Subcutaneous abdominal adipose tissue (tissue), 5 donors: ENCODE measurements around the gene INF2.
"Not testable (repeated sequence)": the region's sequence is repeated elsewhere in the genome, so short reads cannot be mapped to it uniquely, and the experiment has no call there.

Experiments
- H3K27ac ChIP-seq: one replicate; pipeline ENCODE4 v1.7.0; 2013; ENCODE audit warnings: low read depth, mild to moderate bottlenecking, inconsistent platforms, low read length, moderate library complexity
- H3K27me3 ChIP-seq, 5 donors: one replicate each; pipeline ENCODE4 v1.7.0; 2013; ENCODE audit warnings: low read length in 5 of 5, inconsistent platforms in 1 of 5; ENCODE audit not compliant: control insufficient read depth in 5 of 5, insufficient read depth in 4 of 5
- H3K36me3 ChIP-seq, 5 donors: one replicate each; pipeline ENCODE4 v1.7.0; 2013; ENCODE audit warnings: low read length in 5 of 5; ENCODE audit not compliant: control insufficient read depth in 5 of 5, insufficient read depth in 5 of 5
- H3K4me1 ChIP-seq, 5 donors: one replicate each; pipeline ENCODE4 v1.7.0; 2013; ENCODE audit warnings: low read length in 5 of 5, mild to moderate bottlenecking in 3 of 5, moderate library complexity in 1 of 5; ENCODE audit not compliant: control insufficient read depth in 5 of 5, insufficient read depth in 5 of 5
- H3K4me3 ChIP-seq, 5 donors: one replicate each; pipeline ENCODE4 v1.7.0; 2013; ENCODE audit warnings: low read length in 5 of 5, low read depth in 1 of 5
- H3K9ac ChIP-seq, 5 donors: one replicate each; pipeline ENCODE4 v1.7.0; 2013; ENCODE audit warnings: low read length in 5 of 5, mild to moderate bottlenecking in 4 of 5, moderate library complexity in 3 of 5
- H3K9me3 ChIP-seq, 5 donors: one replicate each; pipeline ENCODE4 v1.7.0; 2013; ENCODE audit warnings: low read length in 5 of 5; ENCODE audit not compliant: control insufficient read depth in 5 of 5
- donor health status: healthy.
- donor health status: healthy.
- donor health status: healthy.
- donor health status: healthy.
- donor health status: healthy.

Gene INF2

DNA sequence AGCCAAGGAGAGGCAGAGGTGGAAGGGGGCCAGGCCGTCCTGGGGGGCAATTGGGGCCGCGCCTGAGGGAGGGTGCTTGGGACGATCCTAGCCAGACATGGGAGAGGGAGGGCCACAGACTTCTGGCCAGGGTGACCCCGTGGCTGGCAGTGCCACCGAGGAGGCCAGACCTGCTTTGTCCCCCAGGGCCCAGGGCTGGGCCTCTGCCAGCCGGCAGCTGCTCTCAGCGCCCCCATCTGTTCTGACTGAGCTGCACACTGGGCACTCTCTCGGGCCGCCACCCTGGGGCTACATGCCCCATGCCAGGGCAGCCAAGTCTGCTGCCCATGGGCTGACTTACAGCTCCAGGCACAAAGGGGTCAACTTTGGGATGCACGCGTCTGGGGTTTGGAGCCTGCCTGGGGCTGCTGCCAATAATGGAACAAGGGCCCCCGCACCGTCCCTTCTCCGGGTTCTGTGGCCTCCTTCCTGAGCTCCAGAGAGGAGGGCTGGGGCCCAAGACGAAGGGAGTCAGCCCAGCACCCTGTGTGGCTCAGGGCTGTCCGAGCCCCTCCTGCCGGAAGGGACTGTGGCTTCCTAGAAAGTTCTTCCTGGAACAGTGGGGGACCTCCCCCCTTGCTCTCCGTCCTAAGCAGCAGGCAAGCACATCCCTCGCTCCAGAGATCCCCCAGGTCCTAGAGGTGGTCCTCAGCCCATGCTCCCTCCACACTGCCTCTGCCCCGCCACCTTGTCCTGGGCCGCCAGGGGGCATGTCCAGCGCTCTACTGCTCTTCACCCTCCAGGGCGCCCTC, 35.8 kb downstream of the INF2 start:
- peaks cover 0 to 51% (median 36%) of the 10 kb centered on the region in 5 donors for H3K4me1 ChIP-seq
- peak overlapping the region; percentile 46 for H3K27ac ChIP-seq
- H3K9ac ChIP-seq: peak overlapping the region in 3 of 5 donors; percentile 47 to 72 (median 57)
- H3K36me3 ChIP-seq: peaks cover 0 to 16% (median 10%) of the 10 kb centered on the region in 5 donors
- peak overlapping the region in 4 of 5 donors; percentile 27 to 78 (median 63) for H3K4me3 ChIP-seq
- H3K27me3 ChIP-seq: no peaks in the 10 kb centered on the region
- H3K9me3 ChIP-seq: no peaks in the 10 kb centered on the region

DNA sequence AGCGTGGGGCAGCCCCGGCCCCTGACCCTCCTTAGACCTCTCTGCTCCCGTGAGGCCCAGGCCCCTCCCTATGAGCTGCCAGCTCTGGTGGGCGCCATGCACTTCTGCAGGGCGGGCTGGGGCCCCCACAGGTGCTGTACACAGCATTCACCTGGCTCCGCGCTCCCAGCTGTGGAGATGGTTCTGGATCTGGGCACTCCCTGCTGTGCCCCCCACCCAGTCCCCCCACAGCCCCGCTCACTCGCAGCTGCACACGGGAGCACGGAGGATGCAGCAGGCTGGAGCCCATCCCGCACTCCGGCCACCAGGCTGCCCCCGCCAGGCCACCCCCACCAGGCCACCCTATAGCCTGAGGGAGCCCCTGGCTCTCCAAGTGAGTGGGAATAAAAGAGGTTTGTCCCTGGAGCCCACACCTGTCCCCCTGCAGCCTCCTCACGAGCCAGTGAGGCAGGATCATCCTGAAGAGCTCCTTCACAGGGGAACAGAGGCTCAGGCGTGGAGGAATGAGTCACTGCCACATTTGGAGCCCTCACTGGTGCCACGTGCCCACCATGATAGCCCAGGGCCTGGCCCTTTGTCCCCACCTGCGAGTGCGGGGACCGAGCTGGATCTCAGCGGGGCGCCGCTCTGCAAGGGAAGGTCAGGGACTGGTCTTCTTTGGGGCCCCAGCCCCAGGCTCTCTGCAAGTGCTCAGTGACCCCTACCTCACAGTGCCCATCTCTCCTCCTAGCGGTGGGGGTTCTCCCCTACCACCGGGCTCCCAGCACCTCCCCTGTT, 36.5 kb downstream of the INF2 start:
- H3K4me1 ChIP-seq: peaks cover 0 to 52% (median 36%) of the 10 kb centered on the region in 5 donors

DNA sequence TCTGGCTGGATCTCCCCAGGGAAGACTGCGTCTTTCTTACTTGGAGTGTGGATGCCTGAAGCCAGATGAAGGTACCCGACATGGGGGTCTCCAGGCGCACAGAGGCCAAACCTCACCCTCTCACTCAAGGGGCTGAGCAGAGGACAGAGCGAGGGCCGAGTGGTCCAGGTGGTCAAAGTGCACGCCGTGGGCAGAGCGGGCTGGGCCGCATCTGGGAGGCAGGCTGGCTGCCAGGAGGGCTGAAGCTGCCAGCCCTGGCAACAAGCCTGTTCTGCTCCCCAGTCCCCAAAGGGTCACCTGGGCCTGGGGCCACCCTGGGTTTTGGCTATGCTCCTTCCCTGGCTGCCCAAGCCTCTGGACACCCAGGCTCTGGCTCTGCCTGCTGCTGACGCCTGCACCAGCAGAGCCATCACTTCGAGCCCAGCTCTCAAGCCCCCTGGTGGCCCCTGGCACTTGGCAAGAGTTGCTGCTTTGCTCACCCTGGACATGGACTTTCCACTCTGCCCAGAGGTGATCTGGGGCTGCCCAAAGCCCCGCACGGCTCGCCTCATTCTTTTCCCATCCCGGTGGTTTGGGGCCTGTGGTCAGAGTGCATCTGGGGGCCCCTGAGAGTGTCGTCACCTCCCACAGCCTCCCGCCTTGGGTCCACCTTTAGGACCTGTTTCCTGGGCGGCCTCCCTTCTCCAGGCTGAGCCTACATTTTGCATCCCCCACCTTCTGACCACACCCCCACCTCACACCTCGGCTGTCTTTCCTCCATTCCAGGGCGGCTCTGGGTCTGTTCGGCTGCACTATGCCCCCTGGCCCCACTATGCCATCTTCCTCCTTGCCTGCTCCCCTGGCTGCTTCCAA, 37.4 kb downstream of the INF2 start:
- H3K36me3 ChIP-seq: peaks cover 0 to 2% (median under 1%) of the 10 kb centered on the region in 5 donors
- no peak overlapping the region for H3K4me3 ChIP-seq
- H3K27me3 ChIP-seq: no peaks in the 10 kb centered on the region
- no peaks in the 10 kb centered on the region for H3K9me3 ChIP-seq
- no peak overlapping the region for H3K9ac ChIP-seq
- H3K4me1 ChIP-seq: peaks cover 0 to 61% (median 36%) of the 10 kb centered on the region in 5 donors
- H3K27ac ChIP-seq: no peak overlapping the region

More for the DNA sequence above, 36.5 kb downstream of the INF2 start:
- Histone ChIP-seq H3K4me3 (peak overlapping the region in 2 of 5 donors; percentile 65 to 78), H3K27ac (no peak overlapping the region), H3K9me3 (no peaks in the 10 kb centered on the region), H3K9ac (no peak overlapping the region), H3K36me3 (peaks cover 0 to 10% (median 9%) of the 10 kb centered on the region in 5 donors), H3K27me3 (no peaks in the 10 kb centered on the region)

DNA sequence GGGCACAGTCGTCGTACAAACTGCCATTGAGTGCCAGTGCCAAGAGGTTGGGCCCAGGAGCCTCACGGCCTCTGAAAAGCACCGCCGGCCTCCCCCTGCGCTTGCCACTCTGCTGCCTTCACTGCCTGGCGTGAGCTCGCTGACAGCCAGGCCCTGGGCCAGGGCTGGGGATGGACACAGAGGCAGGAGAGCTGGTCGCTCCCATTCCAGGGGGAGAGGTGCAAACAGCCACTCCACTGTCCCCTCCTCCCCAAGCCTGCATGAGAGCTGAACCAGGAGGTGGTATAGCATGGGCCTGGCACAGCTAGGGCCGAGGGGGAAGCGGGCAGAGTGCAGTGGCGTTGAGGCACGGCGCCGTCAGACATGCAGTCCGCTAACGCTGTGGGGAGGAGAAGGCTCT, 39.2 kb downstream of the INF2 start:
- H3K9ac ChIP-seq: no peak overlapping the region
- no peak overlapping the region for H3K4me3 ChIP-seq
- no peaks in the 10 kb centered on the region for H3K36me3 ChIP-seq
- no peaks in the 10 kb centered on the region for H3K9me3 ChIP-seq
- no peaks in the 10 kb centered on the region for H3K27me3 ChIP-seq
- H3K27ac ChIP-seq: no peak overlapping the region
- H3K4me1 ChIP-seq: peaks cover 0 to 55% (median 36%) of the 10 kb centered on the region in 5 donors

DNA sequence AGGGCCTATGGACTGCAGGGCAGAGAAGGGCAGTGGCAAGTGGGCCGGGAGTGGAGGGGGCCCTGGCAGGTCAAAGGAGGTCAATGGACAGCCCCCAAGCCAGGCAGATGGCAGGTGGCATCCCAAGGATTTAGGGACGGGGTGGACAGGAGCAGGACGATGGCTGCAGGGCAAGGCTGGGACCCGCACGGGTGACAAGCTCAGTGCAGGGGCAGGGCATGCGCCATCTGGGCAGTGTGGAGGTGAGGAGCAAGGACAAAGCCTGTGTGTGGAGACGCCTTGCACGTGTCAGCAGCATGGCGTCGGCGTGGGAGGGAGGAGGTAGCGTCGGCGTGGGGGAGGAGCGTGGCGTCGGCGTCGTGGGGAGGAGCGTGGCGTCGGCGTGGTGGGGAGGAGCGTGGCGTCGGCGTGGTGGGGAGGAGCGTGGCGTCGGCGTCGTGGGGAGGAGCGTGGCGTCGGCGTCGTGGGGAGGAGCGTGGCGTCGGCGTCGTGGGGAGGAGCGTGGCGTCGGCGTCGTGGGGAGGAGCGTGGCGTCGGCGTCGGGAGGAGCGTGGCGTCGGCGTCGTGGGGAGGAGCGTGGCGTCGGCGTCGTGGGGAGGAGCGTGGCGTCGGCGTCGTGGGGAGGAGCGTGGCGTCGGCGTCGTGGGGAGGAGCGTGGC, 39.9 kb downstream of the INF2 start:
- H3K4me1 ChIP-seq: peaks cover 0 to 59% (median 33%) of the 10 kb centered on the region in 5 donors
- not testable (repeated sequence) for H3K36me3 ChIP-seq, H3K9ac ChIP-seq, H3K27ac ChIP-seq, H3K4me3 ChIP-seq, H3K9me3 ChIP-seq, H3K27me3 ChIP-seq

DNA sequence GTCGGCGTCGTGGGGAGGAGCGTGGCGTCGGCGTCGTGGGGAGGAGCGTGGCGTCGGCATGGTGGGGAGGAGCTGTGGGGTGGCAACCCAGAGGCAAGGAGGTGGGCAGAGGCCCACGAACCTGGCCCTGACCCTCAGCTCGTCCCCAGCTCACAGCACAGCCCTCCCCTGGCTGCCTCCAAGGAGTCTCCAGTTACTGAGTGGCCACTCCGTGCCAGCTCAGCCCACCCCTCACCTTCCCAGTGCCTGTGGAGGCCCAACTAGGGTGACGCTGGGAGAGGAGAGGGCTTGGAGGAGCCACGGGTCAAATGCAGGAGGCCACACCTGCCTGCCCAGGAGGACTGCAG, 40.4 kb downstream of the INF2 start:
- no peak overlapping the region for H3K27ac ChIP-seq
- no peaks in the 10 kb centered on the region for H3K27me3 ChIP-seq
- no peaks in the 10 kb centered on the region for H3K9me3 ChIP-seq
- no peak overlapping the region for H3K9ac ChIP-seq
- H3K4me3 ChIP-seq: no peak overlapping the region
- H3K4me1 ChIP-seq: peaks cover 0 to 60% (median 29%) of the 10 kb centered on the region in 5 donors
- H3K36me3 ChIP-seq: no peaks in the 10 kb centered on the region

DNA sequence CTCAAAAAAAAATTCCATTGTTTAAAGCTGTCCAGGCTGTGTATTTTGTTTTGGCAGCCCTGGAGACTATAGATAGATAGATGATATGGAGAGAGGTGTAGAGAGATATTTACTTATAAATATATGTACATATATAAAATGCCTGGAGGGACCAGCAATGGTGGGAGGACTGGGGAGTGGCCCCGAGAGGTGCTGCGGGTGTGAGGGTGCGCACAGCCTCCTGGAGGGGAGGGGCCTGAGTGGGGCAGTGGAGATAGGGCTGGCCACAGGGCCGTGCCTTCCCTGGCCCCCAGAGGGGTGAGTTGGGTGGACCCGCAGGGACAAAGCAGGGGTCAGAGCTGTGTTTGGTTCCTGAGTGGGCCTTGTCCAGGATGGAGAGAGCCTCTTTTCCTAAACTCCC, 41.1 kb downstream of the INF2 start:
- H3K4me3 ChIP-seq: no peak overlapping the region
- no peaks in the 10 kb centered on the region for H3K36me3 ChIP-seq
- no peak overlapping the region for H3K9ac ChIP-seq
- H3K4me1 ChIP-seq: peaks cover under 1 to 60% (median 27%) of the 10 kb centered on the region in 5 donors
- no peak overlapping the region for H3K27ac ChIP-seq
- H3K9me3 ChIP-seq: no peaks in the 10 kb centered on the region
- no peaks in the 10 kb centered on the region for H3K27me3 ChIP-seq

DNA sequence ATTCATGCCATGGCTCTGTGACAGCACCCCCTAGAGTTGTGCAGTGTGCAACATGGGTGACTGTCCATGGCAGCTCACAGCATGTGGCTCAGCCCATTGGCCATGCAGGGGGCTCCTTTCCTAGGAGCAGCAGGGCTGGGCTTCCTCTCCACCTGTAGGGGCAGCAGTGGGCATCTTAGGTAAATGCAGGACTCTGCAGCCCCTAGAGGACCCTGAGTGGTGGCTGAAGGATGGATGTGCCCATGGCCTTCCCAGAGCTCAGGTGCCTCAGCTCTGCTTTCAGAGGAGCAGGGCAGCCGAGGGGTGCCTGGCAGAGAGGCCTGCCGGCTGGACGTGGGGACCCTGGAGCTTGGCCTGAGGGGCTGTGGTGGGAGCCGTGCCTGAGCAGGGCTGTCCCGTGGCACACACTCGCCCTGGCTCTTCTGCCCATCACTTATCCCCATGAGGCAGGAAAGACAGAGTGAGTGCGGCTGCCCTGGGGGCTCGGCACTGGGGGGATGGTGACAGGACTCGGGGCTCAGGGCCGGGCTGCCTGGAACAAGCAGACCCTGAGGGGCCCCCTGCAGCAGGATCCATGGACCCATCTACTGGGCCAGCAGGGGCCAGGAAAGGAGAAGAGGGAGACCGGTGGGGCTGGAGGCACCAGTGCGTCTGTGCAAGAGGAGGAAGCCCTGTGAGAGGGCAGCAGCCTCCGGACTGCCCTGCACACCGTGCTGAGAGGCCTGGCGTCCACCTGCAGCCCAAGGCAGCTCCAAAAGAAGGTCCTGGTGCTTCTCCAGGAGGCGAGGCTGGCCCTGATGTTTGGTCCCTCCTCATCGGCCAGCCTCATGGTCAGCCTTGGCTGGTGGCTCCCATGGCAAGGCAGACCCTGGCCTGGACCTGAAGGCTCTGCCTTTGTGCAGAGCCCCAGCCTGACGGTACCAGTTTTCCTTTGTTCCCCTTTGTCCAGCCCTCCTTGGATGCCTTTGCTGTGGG, 42.2 kb downstream of the INF2 start:
- Histone ChIP-seq H3K9me3 (no peaks in the 10 kb centered on the region), H3K27me3 (no peaks in the 10 kb centered on the region), H3K27ac (no peak overlapping the region), H3K36me3 (no peaks in the 10 kb centered on the region), H3K9ac (no peak overlapping the region), H3K4me1 (peaks cover 4 to 60% (median 27%) of the 10 kb centered on the region in 5 donors), H3K4me3 (no peak overlapping the region)
